Endothelial cell of umbilical vein (primary cell): Measurements from ENCODE around the gene MUC4. TPM values are rescaled to one million over a fixed set of nuclear protein-coding genes. Genes with fewer than 3 reads are reported as not detected.
A peak's percentile ranks its signal among the peaks of the same experiment; 100 is the strongest.

ENCODE experiments used
- BruUV-seq: library from RNA; stranded (reverse); fragments of 400-500 nt; replicated peaks from 2 replicates; lab custom pipeline; 2021; lab: Mats Ljungman, UMichigan
- CTCF ChIA-PET: fragments of 300-600, 350-600 bp; sonication (Branson Sonifier 250); formaldehyde crosslinking; loops from one replicate; lab custom pipeline; 2021; ENCODE audit warnings: antibody characterized with exemption, inconsistent platforms; lab: Charles Lee
- POLR2A ChIA-PET: fragments of 300-600, 350-600 bp; sonication (Branson Sonifier 250); formaldehyde crosslinking; loops from one replicate; lab custom pipeline; 2021; ENCODE audit warnings: antibody characterized with exemption, inconsistent platforms; lab: Charles Lee
- DNase-seq: peaks from one replicate; pipeline ENCODE4 v3.0.0-alpha.2; 2011; ENCODE audit warnings: low read depth, low spot score
- FAIRE-seq: peaks from 2 replicates; lab custom pipeline; 2011; peaks lifted over from hg19 to GRCh38; lab: Jason Lieb, UNC
- H2AFZ ChIP-seq: 2 replicates; pipeline ENCODE4 v1.6.0; 2012; ENCODE audit warnings: low read depth, low read length, control low read depth, inconsistent platforms
- H3K27ac ChIP-seq: 2 replicates; pipeline ENCODE4 v1.5.1; 2011; ENCODE audit warnings: low read depth, mild to moderate bottlenecking, control low read depth, low read length, moderate library complexity; ENCODE audit not compliant: insufficient read depth
- H3K27me3 ChIP-seq, 2 experiments: 2 replicates each; pipeline versions ENCODE4 v1.6.0 to v1.6.1; 2011; ENCODE audit warnings: low read length in 2 of 2, mixed read lengths in 1 of 2; ENCODE audit not compliant: control insufficient read depth in 2 of 2, insufficient read depth in 2 of 2
- H3K36me3 ChIP-seq, 2 experiments: 2 replicates in 1 of 2; 3 replicates in 1 of 2; pipeline ENCODE4 v1.5.1; 2011; ENCODE audit warnings: low read length in 2 of 2, mild to moderate bottlenecking in 1 of 2, moderate library complexity in 1 of 2; ENCODE audit not compliant: control insufficient read depth in 2 of 2, insufficient read depth in 2 of 2; ENCODE audit errors: extremely low read depth in 1 of 2
- H3K4me1 ChIP-seq: 3 replicates; pipeline ENCODE4 v1.5.1; 2011; ENCODE audit warnings: mild to moderate bottlenecking, low read length; ENCODE audit not compliant: control insufficient read depth, insufficient read depth; ENCODE audit errors: extremely low read depth
- H3K4me2 ChIP-seq: 2 replicates; pipeline ENCODE4 v1.6.1; 2011; ENCODE audit warnings: low read length, control low read depth, mixed read lengths; ENCODE audit not compliant: insufficient read depth
- H3K4me3 ChIP-seq, 3 experiments: fragments of 200-600 bp in 1 of 3; sonication (generic), shearing (Covaris generic) in 1 of 3; replicated peaks in 1 of 3; 2 replicates each; pipeline ENCODE4 v1.5.1; 2011 to 2016; ENCODE audit warnings: control low read depth in 3 of 3, low read length in 3 of 3, mild to moderate bottlenecking in 2 of 3, inconsistent platforms in 1 of 3, low read depth in 1 of 3, moderate library complexity in 1 of 3; ENCODE audit not compliant: insufficient read depth in 1 of 3
- H3K79me2 ChIP-seq: 2 replicates; pipeline ENCODE4 v1.6.0; 2012; ENCODE audit warnings: low read length, inconsistent platforms; ENCODE audit not compliant: control insufficient read depth, insufficient read depth
- H3K9ac ChIP-seq: replicated peaks from 2 replicates; pipeline ENCODE3; 2011; ENCODE audit warnings: low read length, control low read depth; ENCODE audit not compliant: insufficient read depth; ENCODE audit errors: extremely low read depth
- H3K9me1 ChIP-seq: replicated peaks from 3 replicates; pipeline ENCODE4 v1.6.0; 2011; ENCODE audit warnings: mild to moderate bottlenecking, low read length; ENCODE audit not compliant: control insufficient read depth, insufficient read depth; ENCODE audit errors: extremely low read depth
- H3K9me3 ChIP-seq: replicated peaks from 2 replicates; pipeline ENCODE4 v1.5.1; 2012; ENCODE audit warnings: low read length, inconsistent platforms; ENCODE audit not compliant: control insufficient read depth, insufficient read depth
- H4K20me1 ChIP-seq: replicated peaks from 2 replicates; pipeline ENCODE3; 2011; ENCODE audit warnings: mild to moderate bottlenecking, low read length; ENCODE audit not compliant: control insufficient read depth, insufficient read depth; ENCODE audit errors: extremely low read depth
- CTCF ChIP-seq, 2 donors: IDR thresholded peaks; 1 replicate in 1 of 2; 2 replicates in 1 of 2; pipeline ENCODE4 v1.5.1; 2011; ENCODE audit warnings: low read length in 2 of 2, mild to moderate bottlenecking in 2 of 2, moderate library complexity in 2 of 2, control low read depth in 1 of 2, inconsistent platforms in 1 of 2, low read depth in 1 of 2; ENCODE audit not compliant: insufficient read depth in 1 of 2; ENCODE audit errors: extremely low read depth in 1 of 2
- FOS ChIP-seq: IDR thresholded peaks from 2 replicates; pipeline ENCODE4 v1.6.1; 2011; ENCODE audit warnings: mild to moderate bottlenecking, low read length, moderate library complexity, borderline replicate concordance; ENCODE audit not compliant: insufficient read depth
- GATA2 ChIP-seq: IDR thresholded peaks from 2 replicates; pipeline ENCODE4 v1.7.0; 2011; ENCODE audit warnings: low read depth, mild to moderate bottlenecking, moderate library complexity, mixed read lengths, low read length; ENCODE audit not compliant: insufficient read length, insufficient read depth
- JUN ChIP-seq: IDR thresholded peaks from 2 replicates; pipeline ENCODE4 v1.6.1; 2011; ENCODE audit warnings: borderline replicate concordance, low read depth; ENCODE audit not compliant: insufficient read length, insufficient read depth
- dilution Hi-C: fragments of 300-500 bp; cut with MboI; formaldehyde crosslinking; loops from one replicate; pipeline ENCODE4 v1.15.0; 2019; ENCODE audit warnings: low sequenced_read_pairs; ENCODE audit not compliant: extremely low pct_ligation_motif_present
- intact Hi-C: fragments of 100-400 bp; cut with micrococcal nuclease; formaldehyde crosslinking; loops from one replicate; pipeline ENCODE4 v1.10.0; 2022
- polyA plus RNA-seq, 4 experiments: library from polyadenylated mRNA; depleted of rRNA in 3 of 4; stranded (reverse) in 3 of 4; unstranded in 1 of 4; fragments of >200 nt; gene quantifications; 2 replicates each; pipeline versions ENCODE4 v1.2.1 to v1.2.3, GENCODE V29; 2011 to 2012; ENCODE audit warnings: missing spikeins in 1 of 4
- total RNA-seq: library from RNA; stranded (reverse); gene quantifications from 2 replicates; pipeline ENCODE4 v1.2.3, GENCODE V29; 2021

MUC4 gene
- total and polyA plus RNA-seq, 2 donors (not counting 3 experiments of a cell fraction or from before 2014, with no cell fraction given), result 0.04 TPM; not detected in 1

GRCh38 chr3:195859061-195859845 lies 47.5 kb upstream of the MUC4 start:
- H4K20me1 ChIP-seq, result no peaks in the 10 kb centered on the region

More at GRCh38 chr3:195859061-195859845, 47.5 kb upstream of the MUC4 start:
- no TSS peak for BruUV-seq
- Histone ChIP-seq H3K9me1 (no peaks in the 10 kb centered on the region), H3K9ac (no peak overlapping the region), H3K36me3 (peaks cover 0 to 5% of the 10 kb centered on the region in 2 experiments), H3K79me2 (no peaks in the 10 kb centered on the region), H3K27me3 (no peaks in the 10 kb centered on the region), H3K4me3 (no peak overlapping the region), H3K27ac (no peak overlapping the region), H2AFZ (peak overlapping the region; percentile 14), H3K9me3 (no peaks in the 10 kb centered on the region), H3K4me1 (no peaks in the 10 kb centered on the region), H3K4me2 (no peak overlapping the region)
- dilution Hi-C loops (no loop called here), intact Hi-C loops (loop anchor here (1.0 to 10.0 kb wide), 4 partner anchors 35 to 314 kb away; partner anchors contain the start of gene PPP1R2)
- ChIA-PET CTCF (interaction anchor here (0.6 to 11.6 kb wide), 28 partner anchors 9 to 588 kb away, joined by 3 to 454 read pairs (median 4); partner anchors contain the start of genes TNK2 and XXYLT1), POLR2A (no interaction called here)
- TF ChIP-seq JUN (no peak), FOS (no peak), GATA2 (no peak), CTCF (IDR thresholded peaks at IDR 0.05; ENCODE audit: extremely low read depth in 1 of 2, insufficient read depth in 1 of 2, low read depth in 1 of 2, low read length in 2 of 2) (peak; percentile 89 to 97)
- DNase-seq (peak; percentile 77), FAIRE-seq (peak; percentile 65)
